Spinal cord (tissue), 10 donors: Measurements from ENCODE around the gene KIN. TPM values are rescaled to one million over a fixed set of nuclear protein-coding genes. Genes with fewer than 3 reads are reported as not detected.
"Not testable (repeated sequence)": the region's sequence is repeated elsewhere in the genome, so short reads cannot be mapped to it uniquely, and the experiment has no call there.

Source experiments
- DNase-seq, 6 donors: peaks; one replicate each; pipeline versions ENCODE4 v3.0.0 to v3.0.0-alpha.2; 2013 to 2015; ENCODE audit warnings: low spot score in 6 of 6, low read depth in 4 of 6
- H3K27ac ChIP-seq: one replicate; pipeline ENCODE4 v1.5.1; 2013; ENCODE audit warnings: low read depth, low read length, control low read depth
- H3K27me3 ChIP-seq: one replicate; pipeline ENCODE4 v1.6.1; 2013; ENCODE audit warnings: low read length; ENCODE audit not compliant: control insufficient read depth, insufficient read depth
- H3K36me3 ChIP-seq: one replicate; pipeline ENCODE4 v1.6.1; 2013; ENCODE audit warnings: low read length; ENCODE audit not compliant: control insufficient read depth, insufficient read depth
- H3K4me1 ChIP-seq: one replicate; pipeline ENCODE4 v1.6.1; 2013; ENCODE audit warnings: low read length; ENCODE audit not compliant: control insufficient read depth, insufficient read depth
- H3K4me3 ChIP-seq: one replicate; pipeline ENCODE4 v1.5.1; 2013; ENCODE audit warnings: low read depth, low read length, control low read depth
- H3K9me3 ChIP-seq: one replicate; pipeline ENCODE4 v1.6.1; 2013; ENCODE audit warnings: low read length; ENCODE audit not compliant: control insufficient read depth, insufficient read depth
- WGBS: methylation state at CpG from one replicate; pipeline ENCODE4 v1.1.5; 2013; ENCODE audit warnings: missing lambda C conversion rate; ENCODE audit not compliant: insufficient coverage; 5-methylcytosine and 5-hydroxymethylcytosine counted together
- polyA plus RNA-seq, 2 donors: library from polyadenylated mRNA; unstranded; fragments of 120-200 nt; gene quantifications; one replicate each; pipeline ENCODE4 v1.2.1, GENCODE V29; 2013; ENCODE audit not compliant: insufficient read length in 2 of 2
- total RNA-seq, 2 donors: library from RNA; depleted of rRNA in 1 of 2; stranded (reverse); fragments of 120-200 nt in 1 of 2; fragments of >200 nt in 1 of 2; gene quantifications; one replicate each; pipeline versions ENCODE4 v1.2.3 to v1.2.4, GENCODE V29; 2013 to 2014
- donor health status: healthy.

The KIN gene
- total and polyA plus RNA-seq, 4 donors: 12.7 to 16.9 (median 15.8) TPM

DNA sequence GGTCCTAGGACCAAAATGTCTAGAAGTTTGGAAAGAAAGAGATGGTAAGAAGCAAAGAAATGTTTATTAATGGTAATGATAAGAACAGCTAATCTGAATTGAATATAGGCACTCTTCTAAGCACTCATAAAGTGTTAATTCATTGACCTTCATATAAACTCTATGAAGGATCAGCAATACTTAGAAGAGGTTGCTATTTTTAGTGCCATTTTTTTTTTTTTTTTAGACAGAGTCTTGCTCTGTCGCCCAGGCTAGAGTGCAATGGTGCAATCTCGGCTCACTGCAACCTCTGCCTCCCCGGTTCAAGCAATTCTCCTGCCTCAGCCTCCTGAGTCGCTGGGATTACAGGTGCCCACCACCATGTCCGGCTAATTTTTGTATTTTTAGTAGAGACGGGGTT, 5.6 kb downstream of the KIN start:
- peaks cover 26% of the 10 kb centered on the region for H3K36me3 ChIP-seq
- H3K4me3 ChIP-seq, DNase-seq, H3K9me3 ChIP-seq, H3K27me3 ChIP-seq, H3K27ac ChIP-seq, H3K4me1 ChIP-seq: not testable (repeated sequence)
- 100% methylated on average over 6 of the region's 6 CpGs for WGBS

- Histone ChIP-seq H3K4me1 (no peaks in the 10 kb centered on the region), H3K27ac (no peak overlapping the region), H3K36me3 (peaks cover 46% of the 10 kb centered on the region), H3K9me3 (no peaks in the 10 kb centered on the region), H3K4me3 (no peak overlapping the region), H3K27me3 (no peaks in the 10 kb centered on the region)
- DNase-seq: no peak
- no CpG with 5 or more reads among the region's 2 CpGs for WGBS
These were observed 11.0 kb downstream of the KIN start for GRCh38 chr10:7776777-7777176.

DNA sequence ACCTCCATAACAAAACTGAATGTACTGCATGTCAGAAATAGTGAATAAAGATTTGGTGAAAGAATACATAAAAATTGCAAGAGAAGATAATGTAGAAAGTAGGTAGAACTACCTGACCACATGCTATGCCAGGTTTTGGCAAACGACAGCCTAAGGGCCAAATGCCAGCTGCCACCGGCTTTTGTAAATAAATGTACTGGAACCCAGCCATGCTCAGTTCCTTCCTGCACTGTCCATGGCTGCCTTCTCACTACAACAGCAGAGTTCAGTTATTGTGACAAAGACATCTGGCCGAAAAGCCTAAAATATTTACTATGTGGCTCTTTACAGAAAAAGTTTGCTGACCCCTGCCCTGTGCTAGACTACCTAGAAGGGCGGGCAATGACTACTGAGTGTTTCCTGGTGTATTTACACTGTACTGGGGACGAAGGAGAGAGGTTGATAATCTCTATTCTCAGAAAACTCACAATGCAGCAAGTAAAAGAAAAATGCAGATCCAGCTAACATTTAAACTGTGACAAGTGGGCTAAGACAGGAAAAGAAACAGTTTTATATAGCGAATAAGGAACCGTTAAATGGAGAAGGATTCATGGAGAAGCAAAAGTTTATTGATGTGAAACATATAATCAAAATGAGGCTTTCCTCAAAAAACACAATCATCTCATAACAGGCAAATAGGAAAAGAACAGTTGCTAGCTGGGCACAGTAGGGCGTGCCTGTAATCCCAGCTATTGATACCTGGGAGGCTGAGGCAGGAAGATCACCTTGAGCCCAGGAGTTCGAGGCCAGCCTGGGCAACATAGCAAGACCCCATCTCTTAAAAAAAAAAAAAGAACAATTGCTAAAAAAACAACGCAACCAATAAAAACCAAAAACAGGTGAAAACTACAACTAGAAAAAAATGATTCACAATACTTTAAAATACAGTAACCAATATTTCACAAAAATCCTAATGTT, 13.7 kb downstream of the KIN start:
- Histone ChIP-seq H3K4me3 (no peak overlapping the region), H3K36me3 (peaks cover 43% of the 10 kb centered on the region), H3K27me3 (no peaks in the 10 kb centered on the region), H3K4me1 (no peaks in the 10 kb centered on the region), H3K27ac (no peak overlapping the region), H3K9me3 (no peaks in the 10 kb centered on the region)
- DNase-seq: no peak
- WGBS: 40% methylated on average over 3 of the region's 10 CpGs

- WGBS: 94% methylated on average over 2 of the region's 7 CpGs
- no peak overlapping the region for H3K27ac ChIP-seq
- no peaks in the 10 kb centered on the region for H3K27me3 ChIP-seq
- no peaks in the 10 kb centered on the region for H3K4me1 ChIP-seq
- no peak for DNase-seq
- H3K36me3 ChIP-seq: peaks cover 32% of the 10 kb centered on the region
- H3K4me3 ChIP-seq: no peak overlapping the region
- H3K9me3 ChIP-seq: no peaks in the 10 kb centered on the region
These were observed 19.4 kb downstream of the KIN start for GRCh38 chr10:7768417-7768816.

- WGBS: 81% methylated on average over 9 of the region's 10 CpGs
- H3K4me3 ChIP-seq: no peak overlapping the region
- no peaks in the 10 kb centered on the region for H3K9me3 ChIP-seq
- DNase-seq: no peak
- H3K27ac ChIP-seq: no peak overlapping the region
- H3K27me3 ChIP-seq: no peaks in the 10 kb centered on the region
- peaks cover 38% of the 10 kb centered on the region for H3K36me3 ChIP-seq
- H3K4me1 ChIP-seq: no peaks in the 10 kb centered on the region
These were observed 20.6 kb downstream of the KIN start for GRCh38 chr10:7767209-7767608.

DNA sequence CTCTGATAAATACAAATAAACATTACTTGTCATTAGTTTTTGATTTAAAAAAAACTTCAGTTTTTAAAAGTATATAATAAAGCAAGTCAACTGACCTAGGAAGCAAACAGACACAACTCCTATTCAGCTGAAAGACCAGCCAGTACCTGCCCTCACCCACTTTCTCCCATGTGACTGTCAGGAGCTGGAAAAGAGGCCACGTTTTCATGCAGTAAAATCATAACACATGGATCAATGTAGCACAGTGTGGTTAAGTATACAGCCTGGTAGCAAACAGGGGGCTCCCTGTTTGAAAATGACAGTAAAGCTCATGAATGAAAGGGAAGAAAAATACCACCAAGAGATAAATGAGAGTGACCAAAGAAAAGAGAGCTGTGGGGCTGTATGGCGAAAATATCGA, 21.6 kb downstream of the KIN start:
- WGBS: 40% methylated on average over 1 of the region's 3 CpGs
- Histone ChIP-seq H3K27me3 (no peaks in the 10 kb centered on the region), H3K9me3 (no peaks in the 10 kb centered on the region), H3K4me3 (no peak overlapping the region), H3K4me1 (no peaks in the 10 kb centered on the region), H3K27ac (no peak overlapping the region), H3K36me3 (peaks cover 41% of the 10 kb centered on the region)
- DNase-seq: no peak

GRCh38 chr10:7763929-7764328, 23.9 kb downstream of the KIN start:
- no peak overlapping the region for H3K4me3 ChIP-seq
- H3K9me3 ChIP-seq: no peaks in the 10 kb centered on the region
- peaks cover 44% of the 10 kb centered on the region for H3K36me3 ChIP-seq
- H3K4me1 ChIP-seq: no peaks in the 10 kb centered on the region
- no peak overlapping the region for H3K27ac ChIP-seq
- no peak for DNase-seq
- 98% methylated on average over 4 of the region's 5 CpGs for WGBS
- H3K27me3 ChIP-seq: no peaks in the 10 kb centered on the region

- peaks cover 15% of the 10 kb centered on the region for H3K36me3 ChIP-seq
- no peaks in the 10 kb centered on the region for H3K4me1 ChIP-seq
- H3K9me3 ChIP-seq: no peaks in the 10 kb centered on the region
- H3K27me3 ChIP-seq: no peaks in the 10 kb centered on the region
- WGBS: 86% methylated on average over 3 of the region's 7 CpGs
- no peak for DNase-seq
- H3K4me3 ChIP-seq: no peak overlapping the region
- no peak overlapping the region for H3K27ac ChIP-seq
These were observed 31.3 kb downstream of the KIN start for GRCh38 chr10:7756360-7756992.

GRCh38 chr10:7755103-7755502, 32.7 kb downstream of the KIN start:
- no CpG with 5 or more reads among the region's 3 CpGs for WGBS
- Histone ChIP-seq H3K27me3 (no peaks in the 10 kb centered on the region), H3K4me1 (no peaks in the 10 kb centered on the region), H3K27ac (no peak overlapping the region), H3K36me3 (peaks cover 15% of the 10 kb centered on the region), H3K9me3 (no peaks in the 10 kb centered on the region), H3K4me3 (no peak overlapping the region)
- no peak for DNase-seq

DNA sequence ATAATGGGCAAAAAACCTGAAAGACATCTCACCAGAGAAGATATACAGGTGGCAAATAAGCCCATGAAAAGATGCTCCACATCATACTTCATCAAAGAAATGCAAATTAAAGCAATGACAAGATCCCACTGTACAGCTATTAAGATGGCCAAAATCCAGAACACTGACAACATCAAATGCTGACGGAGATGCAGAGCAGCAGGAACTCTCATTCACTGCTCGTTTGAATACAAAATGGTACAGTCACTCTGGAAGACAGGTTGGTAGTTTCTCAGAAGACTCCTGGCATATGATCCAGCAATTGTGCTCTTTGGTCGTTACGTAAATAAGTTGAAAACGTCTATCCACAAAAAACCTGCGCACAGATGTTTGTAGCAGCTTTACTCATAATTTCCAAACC, 35.5 kb downstream of the KIN start:
- Histone ChIP-seq H3K27me3 (no peaks in the 10 kb centered on the region), H3K9me3 (no peaks in the 10 kb centered on the region), H3K4me3 (no peak overlapping the region), H3K27ac (no peak overlapping the region), H3K36me3 (peaks cover 13% of the 10 kb centered on the region), H3K4me1 (no peaks in the 10 kb centered on the region)
- no peak for DNase-seq
- 88% methylated on average over 2 of the region's 6 CpGs for WGBS
